GM21515 (cell line): ENCODE measurements around the gene BLVRA.
"Not testable (repeated sequence)": the region's sequence is repeated elsewhere in the genome, so short reads cannot be mapped to it uniquely, and the experiment has no call there.

ENCODE experiments used
- ATAC-seq: cut with Tn5 transposase; IDR thresholded peaks from one replicate; pipeline ENCODE4 v1.9.1; 2021; ENCODE audit not compliant: unreplicated experiment

Gene BLVRA

GRCh38 chr7:43758029-43758821, at the start of gene BLVRA:
Gene BLVRA, plus strand, starts transcription at chr7:43758680. Its CDS starts 12,479 bp downstream, at chr7:43771159.
- peak; percentile 75 for ATAC-seq

GRCh38 chr7:43711503-43711902, 47.0 kb upstream of the BLVRA start:
- ATAC-seq: no peak

GRCh38 chr7:43715966-43716365, 42.5 kb upstream of the BLVRA start:
- ATAC-seq: not testable (repeated sequence)

GRCh38 chr7:43716598-43716997, 41.9 kb upstream of the BLVRA start:
- ATAC-seq: no peak

GRCh38 chr7:43721193-43721806, 37.2 kb upstream of the BLVRA start:
- no peak for ATAC-seq

- ATAC-seq: no peak
Observed at GRCh38 chr7:43723007-43723341, 35.5 kb upstream of the BLVRA start.

GRCh38 chr7:43725251-43725650, 33.2 kb upstream of the BLVRA start:
- no peak for ATAC-seq

- ATAC-seq: no peak
Observed at GRCh38 chr7:43726466-43726865, 32.0 kb upstream of the BLVRA start.

- ATAC-seq: no peak
Observed at GRCh38 chr7:43727003-43727402, 31.5 kb upstream of the BLVRA start.

GRCh38 chr7:43727494-43727893, 31.0 kb upstream of the BLVRA start:
- no peak for ATAC-seq

- peak; percentile 82 for ATAC-seq
Observed at GRCh38 chr7:43729214-43729923, 29.1 kb upstream of the BLVRA start, which contains the start of gene COA1. Gene COA1, minus strand, starts transcription at chr7:43729523. Its CDS starts 80,909 bp downstream, at chr7:43648614.

GRCh38 chr7:43729924-43730248, 28.6 kb upstream of the BLVRA start:
- ATAC-seq: peak; percentile 14

- ATAC-seq: not testable (repeated sequence)
Observed at GRCh38 chr7:43731494-43731893, 27.0 kb upstream of the BLVRA start.

GRCh38 chr7:43734575-43735332, 23.7 kb upstream of the BLVRA start:
- not testable (repeated sequence) for ATAC-seq

GRCh38 chr7:43735403-43735801, 23.1 kb upstream of the BLVRA start:
- peak; percentile 22 for ATAC-seq

GRCh38 chr7:43735802-43736603, 22.5 kb upstream of the BLVRA start:
- ATAC-seq: peak; percentile 53

- ATAC-seq: no peak
Observed at GRCh38 chr7:43737467-43738127, 20.9 kb upstream of the BLVRA start.

GRCh38 chr7:43742692-43743091, 15.8 kb upstream of the BLVRA start:
- no peak for ATAC-seq

GRCh38 chr7:43747328-43748105, 11.0 kb upstream of the BLVRA start:
- ATAC-seq: no peak
